Loucy (cell line): ENCODE data around the gene MEGF10.

Experiments used
- H2AFZ ChIP-seq: fragments of 200-600 bp; sonication (generic); 2 replicates; pipeline ENCODE4 v1.6.0; 2016; ENCODE audit warnings: antibody characterized with exemption, mild to moderate bottlenecking, low read length, moderate library complexity
- H3F3A ChIP-seq: fragments of 200-600 bp; 2 replicates; pipeline ENCODE4 v1.6.0; 2016; ENCODE audit warnings: antibody characterized with exemption, low read depth, mild to moderate bottlenecking
- H3K27me3 ChIP-seq: fragments of 200-600 bp; sonication (generic); 2 replicates; pipeline ENCODE4 v1.6.1; 2014; ENCODE audit warnings: low read length, mild to moderate bottlenecking; ENCODE audit not compliant: insufficient read depth, poor library complexity, severe bottlenecking
- H3K36me3 ChIP-seq: fragments of 200-600 bp; sonication (generic); 2 replicates; pipeline ENCODE4 v1.6.1; 2016; ENCODE audit warnings: low read length; ENCODE audit not compliant: insufficient read depth
- H3K4me1 ChIP-seq: fragments of 200-600 bp; sonication (generic); 2 replicates; pipeline ENCODE4 v1.5.1; 2014; ENCODE audit warnings: low read length, mild to moderate bottlenecking; ENCODE audit not compliant: insufficient read depth, poor library complexity, severe bottlenecking
- H3K4me2 ChIP-seq: fragments of 200-600 bp; sonication (generic); 2 replicates; pipeline ENCODE4 v1.6.0; 2014; ENCODE audit warnings: antibody characterized with exemption, low read length, low read depth, mild to moderate bottlenecking; ENCODE audit not compliant: poor library complexity, severe bottlenecking
- H3K4me3 ChIP-seq: fragments of 200-600 bp; sonication (generic); 2 replicates; pipeline ENCODE4 v1.5.1; 2014; ENCODE audit warnings: low read length, mild to moderate bottlenecking, mixed read lengths; ENCODE audit not compliant: poor library complexity, severe bottlenecking
- H3K79me2 ChIP-seq: fragments of 200-600 bp; sonication (generic); 2 replicates; pipeline ENCODE4 v1.6.1; 2014; ENCODE audit warnings: low read length; ENCODE audit not compliant: insufficient read depth
- H3K9ac ChIP-seq: fragments of 200-600 bp; sonication (generic); 2 replicates; pipeline ENCODE4 v1.6.0; 2014; ENCODE audit warnings: mild to moderate bottlenecking, low read depth, low read length, moderate library complexity; ENCODE audit not compliant: poor library complexity, severe bottlenecking
- H3K9me2 ChIP-seq: fragments of 200-600 bp; sonication (generic); replicated peaks from 2 replicates; pipeline ENCODE4 v1.6.1; 2016; ENCODE audit warnings: low read depth, low read length, mixed read lengths
- H3K9me3 ChIP-seq: fragments of 200-600 bp; sonication (generic); 2 replicates; pipeline ENCODE4 v1.6.1; 2014; ENCODE audit warnings: mild to moderate bottlenecking, antibody characterized with exemption, low read length, low read depth; ENCODE audit not compliant: insufficient read depth
- H4K20me1 ChIP-seq: fragments of 200-600 bp; sonication (generic); 2 replicates; pipeline ENCODE4 v1.6.0; 2014; ENCODE audit warnings: antibody characterized with exemption, low read length, mild to moderate bottlenecking; ENCODE audit not compliant: insufficient read depth, poor library complexity, severe bottlenecking
- EZH2phosphoT487 ChIP-seq: fragments of 200-600 bp; IDR thresholded peaks from 2 replicates; pipeline ENCODE4 v1.6.1; 2018; ENCODE audit warnings: antibody characterized with exemption, mild to moderate bottlenecking, moderate library complexity, borderline replicate concordance
- TF ChIP-seq, protein P1 (sequence below): fragments of 200-600 bp; sonication (generic); conservative IDR thresholded peaks from 2 replicates; pipeline ENCODE4 v1.5.1; 2014; ENCODE audit warnings: mild to moderate bottlenecking, antibody characterized with exemption, low read length

The MEGF10 gene

GRCh38 chr5:127505905-127506304 is 215.3 kb downstream of the MEGF10 start:
- Histone ChIP-seq H3K4me1 (peaks cover 7% of the 10 kb centered on the region), H3K9me2 (no peaks in the 10 kb centered on the region), H2AFZ (no peak overlapping the region)

DNA sequence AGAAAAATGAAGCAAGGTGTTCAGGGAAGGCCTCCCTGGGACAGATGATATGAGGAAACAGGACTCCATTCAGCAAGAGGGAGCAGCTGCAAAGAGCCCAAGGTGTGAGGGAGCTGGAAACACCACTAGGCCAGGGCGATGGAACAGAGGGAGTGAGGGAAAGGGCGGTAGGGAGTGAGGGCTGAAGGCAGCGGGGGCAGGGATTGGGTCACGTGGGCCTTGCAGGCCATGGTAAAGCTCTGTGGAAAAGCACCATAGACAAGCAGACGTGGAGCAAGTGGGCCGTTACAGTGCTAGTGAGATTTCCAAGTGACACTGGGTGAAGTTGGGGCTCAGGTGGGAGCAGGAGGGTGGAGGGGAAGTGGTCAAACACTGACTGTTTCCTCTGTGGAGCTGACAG is 216.0 kb downstream of the MEGF10 start:
- no peak for TF ChIP-seq EZH2phosphoT487
- TF ChIP-seq, protein P1, sequence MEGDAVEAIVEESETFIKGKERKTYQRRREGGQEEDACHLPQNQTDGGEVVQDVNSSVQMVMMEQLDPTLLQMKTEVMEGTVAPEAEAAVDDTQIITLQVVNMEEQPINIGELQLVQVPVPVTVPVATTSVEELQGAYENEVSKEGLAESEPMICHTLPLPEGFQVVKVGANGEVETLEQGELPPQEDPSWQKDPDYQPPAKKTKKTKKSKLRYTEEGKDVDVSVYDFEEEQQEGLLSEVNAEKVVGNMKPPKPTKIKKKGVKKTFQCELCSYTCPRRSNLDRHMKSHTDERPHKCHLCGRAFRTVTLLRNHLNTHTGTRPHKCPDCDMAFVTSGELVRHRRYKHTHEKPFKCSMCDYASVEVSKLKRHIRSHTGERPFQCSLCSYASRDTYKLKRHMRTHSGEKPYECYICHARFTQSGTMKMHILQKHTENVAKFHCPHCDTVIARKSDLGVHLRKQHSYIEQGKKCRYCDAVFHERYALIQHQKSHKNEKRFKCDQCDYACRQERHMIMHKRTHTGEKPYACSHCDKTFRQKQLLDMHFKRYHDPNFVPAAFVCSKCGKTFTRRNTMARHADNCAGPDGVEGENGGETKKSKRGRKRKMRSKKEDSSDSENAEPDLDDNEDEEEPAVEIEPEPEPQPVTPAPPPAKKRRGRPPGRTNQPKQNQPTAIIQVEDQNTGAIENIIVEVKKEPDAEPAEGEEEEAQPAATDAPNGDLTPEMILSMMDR = no peak
- no peak overlapping the region for H3K4me3 ChIP-seq
- H3K4me1 ChIP-seq = peaks cover 7% of the 10 kb centered on the region
- no peaks in the 10 kb centered on the region for H4K20me1 ChIP-seq
- H2AFZ ChIP-seq = no peak overlapping the region
- H3K36me3 ChIP-seq = no peaks in the 10 kb centered on the region
- H3K4me2 ChIP-seq = no peak overlapping the region
- no peaks in the 10 kb centered on the region for H3K9me3 ChIP-seq
- H3K27me3 ChIP-seq = no peaks in the 10 kb centered on the region
- H3K9me2 ChIP-seq = no peaks in the 10 kb centered on the region
- H3K9ac ChIP-seq = no peak overlapping the region
- no peaks in the 10 kb centered on the region for H3F3A ChIP-seq
- H3K79me2 ChIP-seq = no peaks in the 10 kb centered on the region

More at GRCh38 chr5:127505905-127506304, 215.3 kb downstream of the MEGF10 start:
- Histone ChIP-seq H4K20me1 (no peaks in the 10 kb centered on the region), H3K9me3 (no peaks in the 10 kb centered on the region), H3K4me3 (no peak overlapping the region), H3K36me3 (no peaks in the 10 kb centered on the region), H3K4me2 (no peak overlapping the region), H3F3A (no peaks in the 10 kb centered on the region), H3K9ac (no peak overlapping the region), H3K27me3 (no peaks in the 10 kb centered on the region), H3K79me2 (no peaks in the 10 kb centered on the region)
- TF ChIP-seq EZH2phosphoT487 = no peak
- TF ChIP-seq, protein P1 = no peak

DNA sequence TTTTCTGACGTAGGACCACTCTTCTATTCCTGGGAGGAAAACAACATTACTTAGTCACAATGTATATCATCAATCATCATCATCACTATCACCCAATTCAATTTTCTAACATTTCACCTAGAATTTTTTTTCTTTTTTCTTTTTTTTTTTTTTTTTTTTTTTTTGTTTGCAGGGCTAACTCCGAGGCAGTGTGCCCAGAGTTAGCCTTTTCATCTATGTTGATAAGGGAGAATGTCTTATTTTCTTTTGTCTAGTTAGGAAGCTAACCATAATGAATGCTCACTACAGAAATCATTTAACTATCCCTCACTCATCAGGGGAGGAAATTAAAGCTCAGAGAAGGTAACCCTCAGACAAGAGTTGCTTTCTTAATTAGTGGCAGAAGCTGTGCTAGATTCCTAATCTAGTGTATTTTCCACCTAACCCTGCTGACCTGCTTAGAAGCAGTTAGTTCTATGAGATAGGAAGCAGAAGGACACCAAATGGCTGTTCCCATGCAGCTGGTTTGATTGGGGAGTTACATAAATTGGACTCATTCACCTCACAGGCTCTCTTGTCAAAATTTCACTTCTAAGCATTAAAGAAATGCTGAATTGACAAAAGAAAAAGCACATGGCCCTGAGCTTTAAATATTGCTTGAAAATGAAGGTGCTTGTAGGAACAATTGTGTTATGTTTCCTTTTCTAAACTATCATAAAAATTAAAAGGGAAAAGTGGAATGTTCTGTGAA is 218.2 kb downstream of the MEGF10 start:
- Histone ChIP-seq H3K36me3 (no peaks in the 10 kb centered on the region), H3K79me2 (no peaks in the 10 kb centered on the region), H3F3A (no peaks in the 10 kb centered on the region), H3K9me3 (no peaks in the 10 kb centered on the region), H3K4me2 (no peak overlapping the region), H4K20me1 (no peaks in the 10 kb centered on the region), H3K27me3 (no peaks in the 10 kb centered on the region), H3K9me2 (no peaks in the 10 kb centered on the region), H3K4me1 (peaks cover 7% of the 10 kb centered on the region), H3K4me3 (no peak overlapping the region), H3K9ac (no peak overlapping the region), H2AFZ (0 out of 2 replicates have a peak overlapping the region, but pooled peaks have one; percentile 19)
- TF ChIP-seq, protein P1 = no peak
- TF ChIP-seq EZH2phosphoT487 = no peak
